Caco-2 (cell line): ENCODE data around the gene CLEC16A. TPM values are rescaled to one million over a fixed set of nuclear protein-coding genes. Genes with fewer than 3 reads are reported as not detected.

Experiments used
- BruUV-seq: library from RNA; stranded (reverse); fragments of 400-500 nt; replicated peaks from 2 replicates; lab custom pipeline; 2021; lab: Mats Ljungman, UMichigan
- CTCF ChIA-PET: fragments of 300-600 bp; sonication (Branson Sonifier 250); formaldehyde crosslinking; loops from one replicate; lab custom pipeline; 2022; ENCODE audit warnings: antibody characterized with exemption; lab: Charles Lee
- POLR2A ChIA-PET: fragments of 300-600 bp; sonication (Branson Sonifier 250); formaldehyde crosslinking; loops from one replicate; lab custom pipeline; 2022; ENCODE audit warnings: antibody characterized with exemption; lab: Charles Lee
- DNase-seq, 2 experiments: peaks; one replicate each; pipeline versions ENCODE4 v3.0.0 to v3.0.0-alpha.2; 2020 to 2022
- H3K27me3 ChIP-seq: replicated peaks from 2 replicates; pipeline ENCODE4 v1.6.0; 2011; ENCODE audit warnings: low read length; ENCODE audit not compliant: control insufficient read depth, insufficient read depth
- H3K36me3 ChIP-seq: 2 replicates; pipeline ENCODE4 v1.5.1; 2011; ENCODE audit warnings: low read length; ENCODE audit not compliant: control insufficient read depth, insufficient read depth
- H3K4me1 ChIP-seq: fragments of 250-450 bp; sonication (Bioruptor Pico); 2 replicates; pipeline ENCODE4 v1.5.1; 2020; ENCODE audit warnings: mild to moderate bottlenecking
- H3K4me3 ChIP-seq: 2 replicates; pipeline ENCODE4 v1.5.1; 2011; ENCODE audit warnings: low read depth, mild to moderate bottlenecking, control low read depth, low read length
- H3K9me3 ChIP-seq: fragments of 250-450 bp; sonication (Bioruptor Pico); 2 replicates; pipeline ENCODE4 v1.5.1; 2020; ENCODE audit warnings: mild to moderate bottlenecking, moderate library complexity
- H3K27ac Mint-ChIP-seq: one replicate; pipeline ENCODE4 v1.8.0; 2022; ENCODE audit warnings: mixed read lengths; ENCODE audit not compliant: unreplicated experiment
- H3K27me3 Mint-ChIP-seq: one replicate; pipeline ENCODE4 v1.8.0; 2022; ENCODE audit warnings: mixed read lengths; ENCODE audit not compliant: insufficient read depth, unreplicated experiment
- H3K36me3 Mint-ChIP-seq: one replicate; pipeline ENCODE4 v1.8.0; 2022; ENCODE audit warnings: mild to moderate bottlenecking, mixed read lengths; ENCODE audit not compliant: insufficient read depth, unreplicated experiment
- H3K4me1 Mint-ChIP-seq: one replicate; pipeline ENCODE4 v1.8.0; 2022; ENCODE audit warnings: low read depth, mixed read lengths; ENCODE audit not compliant: unreplicated experiment
- H3K4me3 Mint-ChIP-seq: one replicate; pipeline ENCODE4 v1.8.0; 2022; ENCODE audit warnings: mild to moderate bottlenecking, moderate library complexity, mixed read lengths; ENCODE audit not compliant: unreplicated experiment
- H3K9me3 Mint-ChIP-seq: one replicate; pipeline ENCODE4 v1.8.0; 2022; ENCODE audit warnings: mixed read lengths; ENCODE audit not compliant: unreplicated experiment
- CTCF ChIP-seq, 2 experiments: fragments of 200-600 bp in 1 of 2; IDR thresholded peaks; 1 replicate in 1 of 2; 2 replicates in 1 of 2; pipeline versions ENCODE4 v1.5.1 to v1.8.0; 2011 to 2022; ENCODE audit warnings: antibody characterized with exemption in 1 of 2, control low read depth in 1 of 2, inconsistent platforms in 1 of 2, low read depth in 1 of 2, low read length in 1 of 2, mild to moderate bottlenecking in 1 of 2, moderate library complexity in 1 of 2; ENCODE audit not compliant: insufficient read depth in 1 of 2, severe bottlenecking in 1 of 2, unreplicated experiment in 1 of 2
- intact Hi-C: fragments of 100-400 bp; cut with micrococcal nuclease; formaldehyde crosslinking; loops from one replicate; pipeline ENCODE4 v1.10.0; 2022; ENCODE audit not compliant: unreplicated experiment
- total RNA-seq: library from RNA; stranded (reverse); gene quantifications from 2 replicates; pipeline ENCODE4 v1.2.3, GENCODE V29; 2022

The CLEC16A gene
- total RNA-seq, 1 experiment from 2014 or later = 27.0 TPM

GRCh38 chr16:11114366-11115164 is 170.2 kb downstream of the CLEC16A start:
- BruUV-seq = no TSS peak
- no peaks in the 10 kb centered on the region for H3K4me1 Mint-ChIP-seq
- H3K27ac Mint-ChIP-seq = no peak overlapping the region
- H3K27me3 ChIP-seq = no peaks in the 10 kb centered on the region
- H3K4me3 Mint-ChIP-seq = no peak overlapping the region
- H3K9me3 ChIP-seq = no peaks in the 10 kb centered on the region
- intact Hi-C loops = no loop called here
- H3K27me3 Mint-ChIP-seq = no peaks in the 10 kb centered on the region
- no peak for TF ChIP-seq CTCF (IDR thresholded peaks at IDR 0.05; ENCODE audit: insufficient read depth in 1 of 2, low read depth in 1 of 2, low read length in 1 of 2, severe bottlenecking in 1 of 2, unreplicated experiment in 1 of 2)
- no peak overlapping the region for H3K4me3 ChIP-seq
- H3K4me1 ChIP-seq = no peaks in the 10 kb centered on the region
- ChIA-PET CTCF (no interaction called here), POLR2A (no interaction called here)
- no peaks in the 10 kb centered on the region for H3K36me3 ChIP-seq
- no peak for DNase-seq
- H3K36me3 Mint-ChIP-seq = peaks cover 3% of the 10 kb centered on the region
- H3K9me3 Mint-ChIP-seq = no peaks in the 10 kb centered on the region

GRCh38 chr16:11117576-11118211 is 173.3 kb downstream of the CLEC16A start:
- no peaks in the 10 kb centered on the region for H3K4me1 Mint-ChIP-seq
- Histone ChIP-seq H3K36me3 (no peaks in the 10 kb centered on the region), H3K4me3 (no peak overlapping the region), H3K9me3 (no peaks in the 10 kb centered on the region), H3K4me1 (no peaks in the 10 kb centered on the region), H3K27me3 (no peaks in the 10 kb centered on the region)
- POLR2A ChIA-PET = no interaction called here
- no peaks in the 10 kb centered on the region for H3K27me3 Mint-ChIP-seq
- DNase-seq = no peak
- no peaks in the 10 kb centered on the region for H3K36me3 Mint-ChIP-seq
- H3K9me3 Mint-ChIP-seq = no peaks in the 10 kb centered on the region
- H3K4me3 Mint-ChIP-seq = no peak overlapping the region
- no peak for TF ChIP-seq CTCF (IDR thresholded peaks at IDR 0.05; ENCODE audit: insufficient read depth in 1 of 2, low read depth in 1 of 2, low read length in 1 of 2, severe bottlenecking in 1 of 2, unreplicated experiment in 1 of 2)
- intact Hi-C loops = no loop called here
- H3K27ac Mint-ChIP-seq = no peak overlapping the region
- no TSS peak for BruUV-seq
- CTCF ChIA-PET = interaction anchor here (0.6 kb wide), 1 partner anchor 525 kb away, joined by 4 read pairs; no protein-coding TSS in a partner anchor

GRCh38 chr16:11118479-11118878 is 174.1 kb downstream of the CLEC16A start:
- Mint-ChIP-seq H3K4me3 (no peak overlapping the region), H3K27me3 (no peaks in the 10 kb centered on the region), H3K4me1 (no peaks in the 10 kb centered on the region), H3K27ac (no peak overlapping the region), H3K9me3 (no peaks in the 10 kb centered on the region), H3K36me3 (no peaks in the 10 kb centered on the region)
- Histone ChIP-seq H3K9me3 (no peaks in the 10 kb centered on the region), H3K4me3 (no peak overlapping the region), H3K36me3 (no peaks in the 10 kb centered on the region), H3K27me3 (no peaks in the 10 kb centered on the region), H3K4me1 (no peaks in the 10 kb centered on the region)
- ChIA-PET CTCF (no interaction called here), POLR2A (no interaction called here)
- no peak for DNase-seq
- BruUV-seq = no TSS peak
- intact Hi-C loops = no loop called here
- TF ChIP-seq CTCF (IDR thresholded peaks at IDR 0.05; ENCODE audit: insufficient read depth in 1 of 2, low read depth in 1 of 2, low read length in 1 of 2, severe bottlenecking in 1 of 2, unreplicated experiment in 1 of 2) = no peak
